Stimulated activated CD8-positive, alpha-beta memory T cell treated with anti-CD3 and anti-CD28 coated beads, Interleukin-15, amount 100 ng/mL, for 24 hours (primary cell): ENCODE data around the gene S100A11.

Experiments used
- DNase-seq: peaks from one replicate; pipeline ENCODE4 v3.0.0-alpha.2; 2020; ENCODE audit warnings: low read depth

Gene S100A11

GRCh38 chr1:152001631-152002584, 34.9 kb downstream of the S100A11 start:
- DNase-seq: peak; percentile 28

- DNase-seq: no peak
Measured at GRCh38 chr1:152000964-152001630, 35.7 kb downstream of the S100A11 start.

- DNase-seq: no peak
Measured at GRCh38 chr1:151998611-151999362, 38.0 kb downstream of the S100A11 start.

- no peak for DNase-seq
Measured at GRCh38 chr1:151997284-151997570, 39.6 kb downstream of the S100A11 start.

- DNase-seq: no peak
Measured at GRCh38 chr1:151995774-151996173, 41.0 kb downstream of the S100A11 start.

- DNase-seq: no peak
Measured at GRCh38 chr1:151994956-151995355, 41.8 kb downstream of the S100A11 start.

GRCh38 chr1:151993734-151994496, 42.9 kb downstream of the S100A11 start, which contains the start of gene S100A10:
Gene S100A10, minus strand, starts transcription at chr1:151993859. Its CDS starts 7,629 bp downstream, at chr1:151986230.
- no peak for DNase-seq

GRCh38 chr1:151993084-151993733, 43.6 kb downstream of the S100A11 start:
- no peak for DNase-seq

- no peak for DNase-seq
Measured at GRCh38 chr1:151992303-151993083, 44.3 kb downstream of the S100A11 start.

- no peak for DNase-seq
Measured at GRCh38 chr1:151991663-151992302, 45.0 kb downstream of the S100A11 start.

GRCh38 chr1:151990856-151991198, 46.0 kb downstream of the S100A11 start:
- no peak for DNase-seq

- DNase-seq: no peak
Measured at GRCh38 chr1:151990058-151990855, 46.5 kb downstream of the S100A11 start.

- no peak for DNase-seq
Measured at GRCh38 chr1:151989211-151989862, 47.5 kb downstream of the S100A11 start.

GRCh38 chr1:151988405-151988923, 48.3 kb downstream of the S100A11 start:
- DNase-seq: no peak

- DNase-seq: no peak
Measured at GRCh38 chr1:151986501-151987190, 50.2 kb downstream of the S100A11 start.

GRCh38 chr1:151985768-151986167, 51.0 kb downstream of the S100A11 start:
- DNase-seq: no peak

- DNase-seq: no peak
Measured at GRCh38 chr1:151985270-151985669, 51.5 kb downstream of the S100A11 start.
